Activated CD8-positive, alpha-beta memory T cell treated with anti-CD3 and anti-CD28 coated beads, Interleukin-2, amount 10 ng/mL, durations not matched to agents 7 days and 5 days (primary cell): ENCODE data around the gene HMX3. TPM values are rescaled to one million over a fixed set of nuclear protein-coding genes. Genes with fewer than 3 reads are reported as not detected.

Experiments
- ATAC-seq: fragments of 150-1000 bp; cut with Tn5 transposase; one replicate; pipeline ENCODE4 v1.10.0; 2021; ENCODE audit warnings: moderate library complexity
- CTCF ChIA-PET: fragments of 350-600 bp; sonication (Branson Sonifier 250); formaldehyde crosslinking; loops from one replicate; lab custom pipeline; 2021; ENCODE audit warnings: antibody characterized with exemption; lab: Charles Lee
- DNase-seq: peaks from one replicate; pipeline ENCODE4 v3.0.0-alpha.2; 2020
- H3K27ac Mint-ChIP-seq: one replicate; pipeline ENCODE4 v1.8.0; 2021; ENCODE audit warnings: mild to moderate bottlenecking, mixed read lengths
- H3K27me3 Mint-ChIP-seq: one replicate; pipeline ENCODE4 v1.8.0; 2021; ENCODE audit warnings: mixed read lengths
- H3K36me3 Mint-ChIP-seq: one replicate; pipeline ENCODE4 v1.8.0; 2021; ENCODE audit warnings: mild to moderate bottlenecking, mixed read lengths
- H3K4me1 Mint-ChIP-seq: one replicate; pipeline ENCODE4 v1.8.0; 2021; ENCODE audit warnings: mixed read lengths
- H3K4me3 Mint-ChIP-seq: one replicate; pipeline ENCODE4 v1.8.0; 2021; ENCODE audit warnings: mild to moderate bottlenecking, moderate library complexity, mixed read lengths
- H3K9me3 Mint-ChIP-seq: one replicate; pipeline ENCODE4 v1.8.0; 2022; ENCODE audit warnings: low read depth, mixed read lengths
- total RNA-seq, 2 experiments: library from RNA; stranded (reverse); gene quantifications; one replicate each; pipeline ENCODE4 v1.2.3, GENCODE V29; 2021

Gene HMX3
- total RNA-seq, 2 experiments from 2014 or later: not detected

- H3K9me3 Mint-ChIP-seq: no peaks in the 10 kb centered on the region
- DNase-seq (no peak), ATAC-seq (no peak)
- H3K4me3 Mint-ChIP-seq: no peak overlapping the region
- H3K27me3 Mint-ChIP-seq: peaks cover 89% of the 10 kb centered on the region
- H3K27ac Mint-ChIP-seq: peak overlapping the region; percentile 54
- peaks cover 16% of the 10 kb centered on the region for H3K4me1 Mint-ChIP-seq
- CTCF ChIA-PET: interaction anchor here (1.0 to 5.2 kb wide), 2 partner anchors 11 to 102 kb away, joined by 3 to 26 read pairs; no protein-coding TSS in a partner anchor
- H3K36me3 Mint-ChIP-seq: peaks cover 4% of the 10 kb centered on the region
Measured at GRCh38 chr10:123139521-123140163, 3.9 kb downstream of the HMX3 start.

GRCh38 chr10:123140164-123140982 is 4.6 kb downstream of the HMX3 start:
- peaks cover 19% of the 10 kb centered on the region for H3K4me1 Mint-ChIP-seq
- H3K36me3 Mint-ChIP-seq: peaks cover 4% of the 10 kb centered on the region
- H3K4me3 Mint-ChIP-seq: no peak overlapping the region
- no peak overlapping the region for H3K27ac Mint-ChIP-seq
- ATAC-seq: no peak
- no peak for DNase-seq
- CTCF ChIA-PET: interaction anchor here (1.0 to 5.2 kb wide), 2 partner anchors 10 to 101 kb away, joined by 3 to 26 read pairs; no protein-coding TSS in a partner anchor
- no peaks in the 10 kb centered on the region for H3K9me3 Mint-ChIP-seq
- peaks cover 92% of the 10 kb centered on the region for H3K27me3 Mint-ChIP-seq

GRCh38 chr10:123140983-123141390 is 5.2 kb downstream of the HMX3 start:
- no peak for ATAC-seq
- Mint-ChIP-seq H3K27me3 (peaks cover 93% of the 10 kb centered on the region), H3K36me3 (peaks cover 4% of the 10 kb centered on the region), H3K27ac (no peak overlapping the region), H3K4me1 (peaks cover 22% of the 10 kb centered on the region), H3K9me3 (no peaks in the 10 kb centered on the region), H3K4me3 (no peak overlapping the region)
- CTCF ChIA-PET: interaction anchor here (0.8 to 5.2 kb wide), 2 partner anchors 9 to 96 kb away, joined by 3 to 26 read pairs; no protein-coding TSS in a partner anchor
- no peak for DNase-seq

GRCh38 chr10:123141791-123142700 is 6.3 kb downstream of the HMX3 start:
- Mint-ChIP-seq H3K4me3 (no peak overlapping the region), H3K4me1 (peaks cover 24% of the 10 kb centered on the region), H3K27ac (no peak overlapping the region), H3K27me3 (peaks cover 92% of the 10 kb centered on the region), H3K9me3 (no peaks in the 10 kb centered on the region), H3K36me3 (peaks cover 3% of the 10 kb centered on the region)
- ATAC-seq (no peak), DNase-seq (no peak)
- CTCF ChIA-PET: interaction anchor here (0.8 to 5.2 kb wide), 2 partner anchors 8 to 98 kb away, joined by 3 to 26 read pairs; no protein-coding TSS in a partner anchor

- DNase-seq (no peak), ATAC-seq (no peak)
- Mint-ChIP-seq H3K36me3 (peaks cover 3% of the 10 kb centered on the region), H3K27ac (no peak overlapping the region), H3K27me3 (peaks cover 92% of the 10 kb centered on the region), H3K4me1 (peaks cover 24% of the 10 kb centered on the region), H3K4me3 (no peak overlapping the region), H3K9me3 (no peaks in the 10 kb centered on the region)
- CTCF ChIA-PET: no interaction called here
Measured at GRCh38 chr10:123142701-123143161, 7.0 kb downstream of the HMX3 start.

GRCh38 chr10:123143162-123143824 is 7.5 kb downstream of the HMX3 start:
- Mint-ChIP-seq H3K4me1 (peaks cover 24% of the 10 kb centered on the region), H3K36me3 (peaks cover 3% of the 10 kb centered on the region), H3K4me3 (no peak overlapping the region), H3K27me3 (peaks cover 89% of the 10 kb centered on the region), H3K27ac (no peak overlapping the region), H3K9me3 (no peaks in the 10 kb centered on the region)
- ATAC-seq (no peak), DNase-seq (no peak)
- CTCF ChIA-PET: interaction anchor here (1.3 to 3.7 kb wide), 2 partner anchors 10 to 11 kb away, joined by 5 to 20 read pairs; partner anchors contain the start of gene BUB3

GRCh38 chr10:123143825-123144168 is 8.0 kb downstream of the HMX3 start:
- ATAC-seq: no peak
- peaks cover 2% of the 10 kb centered on the region for H3K36me3 Mint-ChIP-seq
- DNase-seq: no peak
- H3K4me1 Mint-ChIP-seq: peaks cover 23% of the 10 kb centered on the region
- peaks cover 86% of the 10 kb centered on the region for H3K27me3 Mint-ChIP-seq
- no peaks in the 10 kb centered on the region for H3K9me3 Mint-ChIP-seq
- CTCF ChIA-PET: interaction anchor here (1.3 to 3.7 kb wide), 2 partner anchors 10 to 11 kb away, joined by 5 to 20 read pairs; partner anchors contain the start of gene BUB3
- H3K4me3 Mint-ChIP-seq: no peak overlapping the region
- H3K27ac Mint-ChIP-seq: no peak overlapping the region

- Mint-ChIP-seq H3K4me3 (no peak overlapping the region), H3K27ac (peak overlapping the region; percentile 37), H3K27me3 (peaks cover 83% of the 10 kb centered on the region), H3K4me1 (peaks cover 25% of the 10 kb centered on the region), H3K36me3 (peaks cover 5% of the 10 kb centered on the region), H3K9me3 (no peaks in the 10 kb centered on the region)
- ATAC-seq (no peak), DNase-seq (no peak)
- CTCF ChIA-PET: interaction anchor here (1.3 to 3.7 kb wide), 2 partner anchors 9 to 12 kb away, joined by 5 to 20 read pairs; partner anchors contain the start of gene BUB3
Measured at GRCh38 chr10:123144697-123145541, 9.1 kb downstream of the HMX3 start.

GRCh38 chr10:123145542-123146012 is 9.8 kb downstream of the HMX3 start:
- peaks cover 82% of the 10 kb centered on the region for H3K27me3 Mint-ChIP-seq
- CTCF ChIA-PET: interaction anchor here (3.7 kb wide), 1 partner anchor 13 kb away, joined by 20 read pairs; no protein-coding TSS in a partner anchor
- ATAC-seq: no peak
- H3K36me3 Mint-ChIP-seq: peaks cover 5% of the 10 kb centered on the region
- DNase-seq: no peak
- H3K9me3 Mint-ChIP-seq: no peaks in the 10 kb centered on the region
- H3K27ac Mint-ChIP-seq: no peak overlapping the region
- H3K4me1 Mint-ChIP-seq: peaks cover 31% of the 10 kb centered on the region
- peak overlapping the region; percentile 1 for H3K4me3 Mint-ChIP-seq

GRCh38 chr10:123146013-123146893 is 10.5 kb downstream of the HMX3 start:
- Mint-ChIP-seq H3K4me1 (peaks cover 36% of the 10 kb centered on the region), H3K27me3 (peaks cover 82% of the 10 kb centered on the region), H3K4me3 (peak overlapping the region; percentile 1), H3K9me3 (no peaks in the 10 kb centered on the region), H3K36me3 (peaks cover 5% of the 10 kb centered on the region), H3K27ac (no peak overlapping the region)
- no peak for ATAC-seq
- CTCF ChIA-PET: interaction anchor here (3.7 kb wide), 1 partner anchor 13 kb away, joined by 20 read pairs; no protein-coding TSS in a partner anchor
- no peak for DNase-seq
